Astrocyte of the spinal cord (primary cell): ENCODE measurements around the gene KIAA1328.

Source experiments
- DNase-seq: peaks from one replicate; pipeline ENCODE4 v3.0.0; 2011; ENCODE audit warnings: low read depth, low spot score
- H3K4me3 ChIP-seq: 2 replicates; pipeline ENCODE4 v1.5.1; 2011; ENCODE audit warnings: low read depth, mild to moderate bottlenecking, low read length, moderate library complexity
- in situ Hi-C: cut with HindIII; loops from 2 replicates; pipeline ENCODE4 v1.10.0; 2017; ENCODE audit warnings: low sequenced_read_pairs
- TF ChIP-seq, protein P1 (sequence below): IDR thresholded peaks from 2 replicates; pipeline ENCODE4 v1.5.1; 2012; ENCODE audit warnings: low read depth, mild to moderate bottlenecking, low read length, inconsistent platforms

The KIAA1328 gene

DNA sequence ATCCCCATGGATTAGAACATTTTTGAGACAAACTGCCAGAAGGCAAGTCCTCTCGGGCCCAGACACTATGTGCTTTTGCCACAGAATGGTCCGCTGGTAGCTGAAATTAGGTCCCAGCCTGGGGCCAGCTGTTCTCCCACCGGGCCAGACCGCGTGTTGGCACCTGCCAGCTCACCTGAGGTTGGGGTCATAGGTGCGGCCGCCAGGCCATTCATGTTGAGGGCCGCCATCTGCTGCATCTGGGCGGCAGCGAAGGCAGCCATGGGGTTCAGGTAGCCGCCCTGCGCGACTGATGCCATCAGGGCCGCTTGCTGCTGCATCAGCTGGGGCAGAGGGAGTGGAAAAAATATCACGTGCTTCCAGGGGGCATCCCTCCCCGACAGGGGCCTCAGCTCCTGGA lies 443.9 kb downstream of the KIAA1328 start:
- no peak for DNase-seq
- TF ChIP-seq, protein P1, sequence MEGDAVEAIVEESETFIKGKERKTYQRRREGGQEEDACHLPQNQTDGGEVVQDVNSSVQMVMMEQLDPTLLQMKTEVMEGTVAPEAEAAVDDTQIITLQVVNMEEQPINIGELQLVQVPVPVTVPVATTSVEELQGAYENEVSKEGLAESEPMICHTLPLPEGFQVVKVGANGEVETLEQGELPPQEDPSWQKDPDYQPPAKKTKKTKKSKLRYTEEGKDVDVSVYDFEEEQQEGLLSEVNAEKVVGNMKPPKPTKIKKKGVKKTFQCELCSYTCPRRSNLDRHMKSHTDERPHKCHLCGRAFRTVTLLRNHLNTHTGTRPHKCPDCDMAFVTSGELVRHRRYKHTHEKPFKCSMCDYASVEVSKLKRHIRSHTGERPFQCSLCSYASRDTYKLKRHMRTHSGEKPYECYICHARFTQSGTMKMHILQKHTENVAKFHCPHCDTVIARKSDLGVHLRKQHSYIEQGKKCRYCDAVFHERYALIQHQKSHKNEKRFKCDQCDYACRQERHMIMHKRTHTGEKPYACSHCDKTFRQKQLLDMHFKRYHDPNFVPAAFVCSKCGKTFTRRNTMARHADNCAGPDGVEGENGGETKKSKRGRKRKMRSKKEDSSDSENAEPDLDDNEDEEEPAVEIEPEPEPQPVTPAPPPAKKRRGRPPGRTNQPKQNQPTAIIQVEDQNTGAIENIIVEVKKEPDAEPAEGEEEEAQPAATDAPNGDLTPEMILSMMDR, result no peak
- no peak overlapping the region for H3K4me3 ChIP-seq
- in situ Hi-C loops, result no loop called here

DNA sequence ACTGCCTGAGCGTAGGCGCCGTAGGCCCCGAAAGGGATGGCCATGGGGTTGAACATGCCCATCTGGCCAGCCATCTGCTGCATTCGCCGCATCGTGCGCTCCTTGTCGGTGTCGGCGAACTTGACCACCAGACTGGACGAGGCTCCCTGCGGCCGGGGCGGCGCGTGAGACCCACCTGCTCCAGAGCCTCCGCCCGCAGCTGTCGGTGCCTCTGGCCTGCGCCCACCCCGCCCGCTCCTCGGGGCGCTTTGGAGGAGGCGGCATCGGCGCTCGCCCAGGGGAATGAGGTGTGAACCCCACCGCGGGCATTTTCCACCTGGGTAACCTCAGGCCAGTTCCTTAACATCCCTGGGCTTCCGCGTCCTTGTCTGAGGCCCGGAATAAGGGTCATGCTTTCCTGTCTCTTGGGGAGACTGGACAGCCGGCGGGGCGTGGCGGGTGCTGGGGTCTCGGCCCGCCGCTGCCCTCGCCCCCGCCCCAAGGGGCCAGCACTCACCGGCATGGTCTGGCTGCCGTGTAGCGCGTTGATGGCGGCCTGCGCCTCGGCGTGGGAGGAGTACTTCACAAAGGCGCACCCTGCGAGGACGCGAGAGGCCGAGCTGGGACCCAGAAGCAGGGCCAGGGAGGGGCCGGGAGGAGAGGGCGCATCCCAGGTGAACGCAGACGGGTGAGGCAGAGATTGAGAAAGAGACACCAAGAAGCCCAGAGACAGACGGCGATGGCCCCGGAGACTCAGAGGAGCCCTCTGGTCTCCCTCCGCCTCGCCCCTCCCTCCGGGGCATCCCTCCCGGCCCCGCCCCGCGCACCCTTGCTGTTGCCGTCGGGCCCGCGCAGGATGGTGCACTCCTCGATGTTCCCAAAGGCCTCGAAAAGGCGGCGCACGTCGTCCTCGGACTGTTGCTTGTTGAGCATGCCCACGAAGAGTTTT lies 445.6 kb downstream of the KIAA1328 start:
- in situ Hi-C loops, result no loop called here

DNA sequence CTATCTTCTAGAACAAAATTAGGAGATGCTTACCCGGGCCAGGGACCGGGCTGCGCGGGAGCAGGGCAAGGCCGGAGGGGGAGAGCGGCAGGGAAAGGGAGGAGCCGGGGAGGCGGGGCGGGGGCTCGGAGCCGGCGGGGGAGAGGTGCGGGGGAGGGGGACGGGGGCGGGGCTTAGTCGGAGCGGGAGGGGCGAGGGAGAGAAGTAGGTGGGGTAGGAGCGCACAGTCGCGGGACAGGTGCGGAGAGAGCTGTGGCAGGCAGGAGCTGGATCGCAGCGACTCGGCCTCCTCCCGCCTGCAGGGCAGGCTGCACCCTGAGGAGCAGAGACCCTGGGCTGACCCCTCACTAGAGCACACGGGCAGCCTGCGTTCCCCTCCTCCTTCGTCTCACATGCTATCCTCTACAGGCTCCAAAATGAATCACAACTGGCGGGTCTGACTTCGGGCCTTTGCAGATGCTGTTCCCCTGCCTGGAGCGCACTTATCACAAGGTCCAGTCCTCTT lies 446.4 kb downstream of the KIAA1328 start:
- TF ChIP-seq, protein P1, result no peak
- in situ Hi-C loops, result no loop called here
- DNase-seq, result no peak
- no peak overlapping the region for H3K4me3 ChIP-seq

More for the DNA sequence above, 445.6 kb downstream of the KIAA1328 start:
- DNase-seq, result no peak
- no peak overlapping the region for H3K4me3 ChIP-seq
- TF ChIP-seq, protein P1, result no peak

DNA sequence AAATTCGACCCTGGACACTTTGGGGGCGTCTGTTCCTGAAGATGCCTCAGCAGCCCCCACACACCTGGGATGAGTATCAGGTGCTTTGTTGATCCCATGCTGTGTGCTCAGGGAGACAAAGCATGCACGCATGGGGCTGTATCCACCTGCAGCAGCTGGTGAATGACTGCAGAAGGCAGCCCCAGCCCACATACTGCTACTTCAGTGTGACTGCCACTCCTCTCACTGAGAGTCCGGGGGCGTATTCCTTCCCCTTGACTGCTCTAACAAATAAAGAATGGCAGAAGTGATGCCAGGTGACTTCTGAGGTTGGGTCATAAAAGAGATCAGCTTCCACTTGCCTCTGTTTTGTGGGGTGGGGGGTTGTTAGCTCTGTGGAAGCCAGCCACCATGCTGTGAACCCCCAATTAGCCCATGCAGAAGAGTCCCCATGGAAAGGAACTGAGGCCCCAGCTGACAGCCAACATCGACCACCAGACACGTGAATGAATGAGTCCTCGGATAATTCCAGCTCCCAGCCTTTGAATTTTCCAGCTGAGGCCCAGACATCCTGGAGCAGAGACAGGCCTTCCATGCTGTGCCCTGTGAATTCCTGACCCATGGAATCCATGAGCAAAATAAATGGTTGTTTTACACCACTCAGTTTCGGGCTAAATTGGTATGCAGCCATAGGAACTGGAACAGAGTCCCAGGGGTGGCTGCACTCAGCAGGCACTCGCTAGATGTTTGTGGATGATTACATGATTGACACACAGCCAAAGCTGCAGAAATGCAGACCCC lies 447.4 kb downstream of the KIAA1328 start:
- no peak overlapping the region for H3K4me3 ChIP-seq
- in situ Hi-C loops, result no loop called here
- TF ChIP-seq, protein P1, result no peak
- no peak for DNase-seq

DNA sequence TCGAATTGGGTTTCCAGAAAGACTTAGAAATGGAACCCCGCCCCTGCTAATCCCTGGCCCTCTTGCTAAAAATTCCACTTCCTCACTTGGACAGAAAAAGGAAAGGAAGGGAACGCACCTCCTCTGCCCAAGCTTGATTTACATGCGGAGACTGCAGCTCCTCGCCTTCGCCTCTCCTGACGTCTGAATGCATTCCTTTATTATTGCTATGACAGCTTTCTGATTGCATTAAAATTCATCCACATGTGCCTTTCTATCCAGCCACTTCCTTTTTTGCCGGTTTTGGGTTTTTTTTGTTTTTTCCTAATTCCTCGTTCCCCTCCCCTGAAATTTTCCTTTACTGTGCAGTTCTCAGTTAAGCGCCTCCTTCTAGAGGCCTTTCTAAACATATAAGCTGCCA lies 448.9 kb downstream of the KIAA1328 start:
- TF ChIP-seq, protein P1, result no peak
- in situ Hi-C loops, result no loop called here
- DNase-seq, result no peak
- no peak overlapping the region for H3K4me3 ChIP-seq
